HCT116 (cell line): Measurements from ENCODE around the gene KIRREL3. TPM values are rescaled to one million over a fixed set of nuclear protein-coding genes. Genes with fewer than 3 reads are reported as not detected.

ENCODE experiments used
- ATAC-seq: fragments of 200-7000 bp; cut with Tn5 transposase; 2 replicates; pipeline ENCODE4 v1.9.1; 2020; ENCODE audit warnings: mild to moderate bottlenecking, moderate library complexity
- BruUV-seq: library from RNA; stranded (reverse); fragments of 400-500 nt; replicated peaks from 2 replicates; lab custom pipeline; 2021; lab: Mats Ljungman, UMichigan
- CTCF ChIA-PET: fragments of 300-600 bp; sonication (Branson Sonifier 250); formaldehyde crosslinking; loops from one replicate; lab custom pipeline; 2021; ENCODE audit warnings: antibody characterized with exemption; lab: Charles Lee
- POLR2A ChIA-PET: fragments of 300-600, 350-600 bp; sonication (Branson Sonifier 250); formaldehyde crosslinking; loops from one replicate; lab custom pipeline; 2021; ENCODE audit warnings: antibody characterized with exemption; lab: Charles Lee
- RAD21 ChIA-PET, 2 experiments: fragments of 300-600 bp; sonication (Branson Sonifier 250); formaldehyde crosslinking; loops; one replicate each; lab custom pipeline; 2023; ENCODE audit warnings: low total read pairs in 2 of 2; ENCODE audit not compliant: uncharacterized antibody in 2 of 2, unreplicated experiment in 2 of 2, low non-redundant PET in 1 of 2; lab: Charles Lee
- DNase-seq: peaks from one replicate; pipeline ENCODE4 v3.0.0-alpha.2; 2010; ENCODE audit warnings: low read depth, low spot score
- H2AFZ ChIP-seq: fragments of 200-600 bp; shearing (Covaris generic), sonication (generic); 2 replicates; pipeline ENCODE4 v1.6.1; 2017; ENCODE audit warnings: low read depth, mixed run types, mixed read lengths, antibody characterized with exemption, low read length; ENCODE audit not compliant: poor library complexity, severe bottlenecking
- H3K27ac ChIP-seq: 2 replicates; pipeline ENCODE4 v1.5.1; 2012; ENCODE audit warnings: low read depth, low read length
- H3K27me3 ChIP-seq: fragments of 200-600 bp; sonication (generic); 2 replicates; pipeline ENCODE4 v1.6.1; 2016; ENCODE audit warnings: mixed run types, low read length, mixed read lengths; ENCODE audit not compliant: insufficient read depth
- H3K36me3 ChIP-seq, 2 experiments: fragments of 200-500 bp in 1 of 2; fragments of 200-600 bp in 1 of 2; sonication (Bioruptor generic) in 1 of 2; sonication (generic) in 1 of 2; 2 replicates each; pipeline versions ENCODE4 v1.5.1 to v1.6.1; 2014 to 2016; ENCODE audit warnings: low read length in 2 of 2, inconsistent platforms in 1 of 2, mixed read lengths in 1 of 2, mixed run types in 1 of 2; ENCODE audit not compliant: insufficient read depth in 2 of 2, control insufficient read depth in 1 of 2
- H3K4me1 ChIP-seq, 2 experiments: fragments of 200-600 bp in 1 of 2; sonication (generic) in 1 of 2; 2 replicates each; pipeline versions ENCODE4 v1.5.1 to v1.6.1; 2012 to 2017; ENCODE audit warnings: low read length in 2 of 2, inconsistent platforms in 1 of 2, mild to moderate bottlenecking in 1 of 2, mixed read lengths in 1 of 2, mixed run types in 1 of 2, moderate library complexity in 1 of 2; ENCODE audit not compliant: insufficient read depth in 2 of 2, control insufficient read depth in 1 of 2
- H3K4me2 ChIP-seq: fragments of 200-600 bp; sonication (generic); 2 replicates; pipeline ENCODE4 v1.6.1; 2017; ENCODE audit warnings: mixed run types, low read length, mixed read lengths
- H3K4me3 ChIP-seq, 2 experiments: fragments of 200-600 bp in 1 of 2; sonication (generic) in 1 of 2; replicated peaks in 1 of 2; 2 replicates each; pipeline ENCODE4 v1.5.1; 2011 to 2016; ENCODE audit warnings: low read length in 2 of 2, control low read depth in 1 of 2, low read depth in 1 of 2, mild to moderate bottlenecking in 1 of 2, mixed read lengths in 1 of 2, mixed run types in 1 of 2
- H3K79me2 ChIP-seq: fragments of 200-600 bp; sonication (generic); 2 replicates; pipeline ENCODE4 v1.6.1; 2017; ENCODE audit warnings: mild to moderate bottlenecking, mixed run types, low read length, moderate library complexity, mixed read lengths; ENCODE audit not compliant: insufficient read depth
- H3K9ac ChIP-seq: fragments of 200-600 bp; sonication (generic); 2 replicates; pipeline ENCODE4 v1.6.1; 2016; ENCODE audit warnings: low read length, mixed read lengths
- H3K9me2 ChIP-seq: fragments of 200-600 bp; sonication (generic), shearing (Covaris generic); 2 replicates; pipeline ENCODE4 v1.6.1; 2017; ENCODE audit warnings: mixed run types, mild to moderate bottlenecking, moderate library complexity; ENCODE audit not compliant: insufficient read depth
- H3K9me3 ChIP-seq, 2 experiments: fragments of 200-500 bp in 1 of 2; fragments of 200-600 bp in 1 of 2; sonication (Bioruptor generic) in 1 of 2; sonication (generic) in 1 of 2; 2 replicates each; pipeline ENCODE4 v1.6.1; 2014 to 2017; ENCODE audit warnings: low read length in 2 of 2, mixed read lengths in 2 of 2, inconsistent platforms in 1 of 2, low read depth in 1 of 2, mild to moderate bottlenecking in 1 of 2, mixed run types in 1 of 2, moderate library complexity in 1 of 2; ENCODE audit not compliant: control insufficient read depth in 1 of 2, insufficient read depth in 1 of 2
- H4K20me1 ChIP-seq: fragments of 200-600 bp; sonication (generic), shearing (Covaris generic); 2 replicates; pipeline ENCODE4 v1.6.1; 2017; ENCODE audit warnings: mixed run types, mild to moderate bottlenecking, moderate library complexity; ENCODE audit not compliant: insufficient read depth
- ELF1 ChIP-seq: IDR thresholded peaks from 2 replicates; pipeline ENCODE4 v1.6.1; 2012; ENCODE audit warnings: low read depth, borderline replicate concordance
- EZH2phosphoT487 ChIP-seq: fragments of 200-600 bp; IDR thresholded peaks from 2 replicates; pipeline ENCODE4 v1.6.1; 2018; ENCODE audit warnings: antibody characterized with exemption, borderline replicate concordance
- POLR2A ChIP-seq: IDR thresholded peaks from 2 replicates; pipeline ENCODE4 v1.7.0; 2011; ENCODE audit warnings: borderline replicate concordance; ENCODE audit not compliant: insufficient read depth, insufficient read length; ENCODE audit errors: extremely low read depth
- POLR2AphosphoS5 ChIP-seq: IDR thresholded peaks from 2 replicates; pipeline ENCODE4 v1.6.1; 2011; ENCODE audit warnings: mild to moderate bottlenecking, low read depth, low read length, moderate library complexity
- SIN3A ChIP-seq: IDR thresholded peaks from 2 replicates; pipeline ENCODE4 v1.6.1; 2012; ENCODE audit warnings: low read depth
- SP1 ChIP-seq: IDR thresholded peaks from 2 replicates; pipeline ENCODE4 v1.6.1; 2012; ENCODE audit warnings: low read depth
- YY1 ChIP-seq: IDR thresholded peaks from 2 replicates; pipeline ENCODE4 v1.6.1; 2011; ENCODE audit warnings: low read length, low read depth, moderate library complexity, mild to moderate bottlenecking; ENCODE audit not compliant: insufficient replicate concordance; ENCODE audit errors: extremely low read depth
- ZFX ChIP-seq: fragments of 450-650 bp; IDR thresholded peaks from 2 replicates; pipeline ENCODE4 v1.6.1; 2017
- intact Hi-C: fragments of 100-400 bp; cut with micrococcal nuclease; formaldehyde crosslinking; loops from 2 replicates; pipeline ENCODE4 v1.10.0; 2022
- total RNA-seq: library from RNA; stranded (reverse); gene quantifications from one replicate; pipeline ENCODE4 v1.2.1, GENCODE V29; 2021; ENCODE audit not compliant: unreplicated experiment
- TF ChIP-seq, protein P1 (sequence below): IDR thresholded peaks from 2 replicates; pipeline ENCODE4 v1.6.1; 2012

Gene KIRREL3
- total RNA-seq, 1 experiment from 2014 or later = not detected

GRCh38 chr11:126781942-126782341 is 218.6 kb downstream of the KIRREL3 start:
- H2AFZ ChIP-seq = no peak overlapping the region

GRCh38 chr11:126776119-126776518 is 224.5 kb downstream of the KIRREL3 start:
- intact Hi-C loops = no loop called here
- Histone ChIP-seq H3K79me2 (no peaks in the 10 kb centered on the region), H3K4me3 (no peak overlapping the region), H3K27ac (no peak overlapping the region), H2AFZ (no peak overlapping the region), H3K9me3 (no peaks in the 10 kb centered on the region), H3K4me1 (no peaks in the 10 kb centered on the region)
- DNase-seq = no peak
- no peak for TF ChIP-seq SIN3A
- no peak for TF ChIP-seq YY1
- TF ChIP-seq, protein P1, sequence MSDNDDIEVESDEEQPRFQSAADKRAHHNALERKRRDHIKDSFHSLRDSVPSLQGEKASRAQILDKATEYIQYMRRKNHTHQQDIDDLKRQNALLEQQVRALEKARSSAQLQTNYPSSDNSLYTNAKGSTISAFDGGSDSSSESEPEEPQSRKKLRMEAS = no peak
- no peak for TF ChIP-seq POLR2A
- TF ChIP-seq ZFX = no peak
- no peak for TF ChIP-seq SP1
- no peak for TF ChIP-seq POLR2AphosphoS5
- no peak for TF ChIP-seq ELF1
- TF ChIP-seq EZH2phosphoT487 = no peak
- TF ChIP-seq, all 23 proteins: peak for 0
- no TSS peak for BruUV-seq
- Histone ChIP-seq H3K36me3 (no peaks in the 10 kb centered on the region), H3K9me2 (no peaks in the 10 kb centered on the region), H4K20me1 (no peaks in the 10 kb centered on the region), H3K4me2 (no peak overlapping the region), H3K27me3 (peaks cover 29% of the 10 kb centered on the region), H3K9ac (no peak overlapping the region)
- no peak for ATAC-seq
- ChIA-PET POLR2A (no interaction called here), CTCF (no interaction called here), RAD21 (no interaction called here)

More at GRCh38 chr11:126781942-126782341, 218.6 kb downstream of the KIRREL3 start:
- H3K9ac ChIP-seq = no peak overlapping the region
- no peak overlapping the region for H3K4me3 ChIP-seq
- no peak for TF ChIP-seq ZFX
- no peaks in the 10 kb centered on the region for H3K9me2 ChIP-seq
- no peak overlapping the region for H3K27ac ChIP-seq
- ChIA-PET CTCF (no interaction called here), POLR2A (no interaction called here), RAD21 (no interaction called here)
- no peaks in the 10 kb centered on the region for H3K36me3 ChIP-seq
- H3K27me3 ChIP-seq = peaks cover 24% of the 10 kb centered on the region
- DNase-seq (no peak), ATAC-seq (no peak)
- no peaks in the 10 kb centered on the region for H3K79me2 ChIP-seq
- no peaks in the 10 kb centered on the region for H3K4me1 ChIP-seq
- no peaks in the 10 kb centered on the region for H4K20me1 ChIP-seq
- H3K4me2 ChIP-seq = no peak overlapping the region
- intact Hi-C loops = loop anchor here (10.0 kb wide), 1 partner anchor 57 kb away; no protein-coding TSS in a partner anchor
- no TSS peak for BruUV-seq
- H3K9me3 ChIP-seq = no peaks in the 10 kb centered on the region
